Body of pancreas (tissue), 4 donors: ENCODE results near the gene GPRIN3. TPM values are rescaled to one million over a fixed set of nuclear protein-coding genes. Genes with fewer than 3 reads are reported as not detected.

ENCODE experiments used
- ATAC-seq: fragments of 150-250 bp; one replicate; pipeline ENCODE4 v1.9.1; 2016
- DNase-seq, 4 donors: peaks; one replicate each; pipeline ENCODE4 v3.0.0-alpha.2; 2019
- H3K27ac ChIP-seq, 4 donors: fragments of 200-600 bp; sonication (generic); 1 replicate in 3 of 4; 2 replicates in 1 of 4; pipeline versions ENCODE4 v1.5.1 to v1.6.1; 2016 to 2019; ENCODE audit warnings: mild to moderate bottlenecking in 1 of 4, mixed read lengths in 1 of 4, moderate library complexity in 1 of 4
- H3K27me3 ChIP-seq, 2 donors: fragments of 200-600 bp; sonication (generic); one replicate each; pipeline ENCODE4 v1.6.0; 2016; ENCODE audit warnings: mild to moderate bottlenecking in 1 of 2
- H3K36me3 ChIP-seq, 2 donors: fragments of 200-600 bp; sonication (generic); replicated peaks in 1 of 2; 2 replicates each; pipeline ENCODE4 v1.5.1; 2016; ENCODE audit warnings: low read depth in 2 of 2; ENCODE audit not compliant: insufficient read depth in 1 of 2
- H3K4me1 ChIP-seq: fragments of 200-600 bp; sonication (generic); one replicate; pipeline ENCODE4 v1.6.0; 2016
- H3K4me3 ChIP-seq, 2 donors: fragments of 200-600 bp; sonication (generic); 1 replicate in 1 of 2; 2 replicates in 1 of 2; pipeline ENCODE4 v1.5.1; 2016 to 2019
- H3K9me3 ChIP-seq, 3 donors: fragments of 200-600 bp; sonication (generic); 1 replicate in 2 of 3; 2 replicates in 1 of 3; pipeline ENCODE4 v1.5.1; 2016
- CTCF ChIP-seq, 7 experiments: fragments of 450-650 bp in 4 of 7; fragments of 200-600 bp in 3 of 7; sonication (generic) in 3 of 7; IDR thresholded peaks; one replicate each; pipeline ENCODE4 v1.5.1; 2016 to 2019; ENCODE audit warnings: antibody characterized with exemption in 7 of 7
- POLR2A ChIP-seq, 3 donors: fragments of 450-650 bp; IDR thresholded peaks; one replicate each; pipeline ENCODE4 v1.6.1; 2016; ENCODE audit warnings: antibody characterized with exemption in 3 of 3, mild to moderate bottlenecking in 2 of 3
- WGBS, 2 donors: methylation state at CpG; one replicate each; pipeline ENCODE4 v1.1.5; 2017; 5-methylcytosine and 5-hydroxymethylcytosine counted together
- intact Hi-C: fragments of 100-400 bp; cut with DNase I; formaldehyde crosslinking; loops from one replicate; pipeline ENCODE4 v1.15.1; 2023
- total RNA-seq, 2 donors: library from RNA; depleted of rRNA; stranded (reverse); fragments of >200 nt; gene quantifications; one replicate each; pipeline ENCODE4 v1.1.0, GENCODE V29; 2016

The GPRIN3 gene
- total RNA-seq, 2 donors from 2014 or later: 5.3 to 9.3 TPM

DNA sequence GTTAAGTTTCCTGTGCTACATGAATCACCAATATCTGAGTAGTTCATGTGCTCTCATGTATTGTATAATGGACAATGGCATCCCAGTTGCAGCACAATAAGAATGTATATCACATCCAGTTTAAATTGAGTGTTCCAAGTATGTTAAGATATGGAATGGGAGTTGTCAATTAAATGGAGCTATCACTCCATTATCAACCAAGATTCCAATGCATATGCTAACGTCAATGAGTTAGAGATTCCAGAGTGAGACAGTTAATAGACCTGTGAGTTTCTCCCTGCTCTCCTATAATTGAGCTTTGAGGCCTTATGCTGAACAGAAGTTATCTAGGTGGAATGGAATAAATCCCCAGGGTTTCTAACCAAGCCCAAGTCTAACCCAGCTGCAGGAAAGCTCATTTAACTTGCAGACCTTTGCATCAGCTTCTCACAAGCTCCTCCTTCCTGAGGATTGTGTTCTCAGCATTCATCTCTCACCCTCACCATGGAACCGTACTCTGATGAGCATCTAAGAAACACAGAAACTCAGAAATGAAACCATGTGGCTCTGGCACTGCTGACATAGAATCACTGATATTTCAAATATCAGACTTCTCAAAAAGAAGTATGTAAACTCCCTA is 111.4 kb downstream of the GPRIN3 start:
- WGBS, 2 donors: 20 to 27% methylated on average over 2 of the region's 2 CpGs
- H3K27me3 ChIP-seq: no peaks in the 10 kb centered on the region
- DNase-seq (no peak), ATAC-seq (peak; percentile 70)
- H3K27ac ChIP-seq: peak overlapping the region; percentile 50 to 78 (median 71)
- H3K36me3 ChIP-seq: no peaks in the 10 kb centered on the region
- TF ChIP-seq POLR2A (IDR thresholded peaks at IDR 0.05) (no peak), CTCF (IDR thresholded peaks at IDR 0.05) (no peak)
- H3K9me3 ChIP-seq: no peaks in the 10 kb centered on the region
- intact Hi-C loops: no loop called here
- H3K4me3 ChIP-seq: no peak overlapping the region
- peaks cover 41% of the 10 kb centered on the region for H3K4me1 ChIP-seq

DNA sequence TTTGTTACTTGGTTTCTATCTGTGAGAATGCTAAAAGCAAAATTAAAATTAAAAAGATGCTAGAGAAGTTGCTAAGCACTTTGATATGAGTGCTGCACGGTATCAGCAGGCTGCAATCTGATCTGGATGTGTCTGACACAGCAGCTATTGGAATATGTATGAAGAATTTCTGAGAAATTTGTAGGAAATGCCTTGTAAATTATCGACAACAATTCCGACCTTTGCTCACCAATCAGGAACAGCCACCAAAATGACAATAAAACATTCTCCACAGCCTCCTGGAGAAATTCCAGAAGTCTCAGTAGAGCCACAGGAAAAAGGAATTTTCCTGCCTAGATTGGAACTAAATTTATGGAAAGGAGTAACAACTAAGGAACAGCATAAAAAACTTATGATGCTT is 113.8 kb downstream of the GPRIN3 start:
- no peaks in the 10 kb centered on the region for H3K9me3 ChIP-seq
- 14 to 17% methylated on average over 3 of the region's 3 CpGs for WGBS, 2 donors
- H3K36me3 ChIP-seq: no peaks in the 10 kb centered on the region
- ATAC-seq (no peak), DNase-seq (peak in 1 of 4 donors; percentile 2)
- H3K4me1 ChIP-seq: peaks cover 41% of the 10 kb centered on the region
- intact Hi-C loops: no loop called here
- no peak for TF ChIP-seq POLR2A (IDR thresholded peaks at IDR 0.05)
- TF ChIP-seq CTCF (IDR thresholded peaks at IDR 0.05): no peak
- no peaks in the 10 kb centered on the region for H3K27me3 ChIP-seq
- peak overlapping the region in 1 of 4 donors; percentile 74 for H3K27ac ChIP-seq
- no peak overlapping the region for H3K4me3 ChIP-seq

Other genes with a start within 250 kb of the GPRIN3 start
- 1 to 10 TPM in 1 of 2 donors, under 1 TPM in 1; 0.99 to 3.6 TPM for gene TIGD2, start 196.3 kb downstream of the GPRIN3 start, total RNA-seq